Measurements from ENCODE around the gene IFNLR1. TPM values are rescaled to one million over a fixed set of nuclear protein-coding genes. Genes with fewer than 3 reads are reported as not detected.

Gene IFNLR1
- total and polyA plus RNA-seq, 3 experiments from 2014 or later = 3.1 to 6.1 (median 5.4) TPM

GRCh38 chr1:24152631-24153494 is 34.2 kb downstream of the IFNLR1 start:
- Histone ChIP-seq H3K36me3 (ENCODE audit: insufficient read depth, low read length) (no peaks in the 10 kb centered on the region), H3K27ac (ENCODE audit: low read depth, low read length) (no peak overlapping the region), H3K4me1 (ENCODE audit: insufficient read depth, low read length) (peaks cover 11% of the 10 kb centered on the region), H3K4me3 (ENCODE audit: low read length) (no peak overlapping the region), H3K9me3 (ENCODE audit: low read length) (no peaks in the 10 kb centered on the region), H3K27me3 (ENCODE audit: insufficient read depth, low read length, poor library complexity, severe bottlenecking) (peaks cover 7% of the 10 kb centered on the region)
- Mint-ChIP-seq H3K4me1 (peaks cover 9 to 16% (median 11%) of the 10 kb centered on the region in 3 donors), H3K27me3 (peaks cover 10 to 27% of the 10 kb centered on the region in 2 donors), H3K4me3 (no peak overlapping the region), H3K27ac (no peak overlapping the region), H3K36me3 (peaks cover 3 to 15% (median 7%) of the 10 kb centered on the region in 3 donors), H3K9me3 (no peaks in the 10 kb centered on the region)
- ChIA-PET CTCF (interaction anchor here (1.2 to 8.3 kb wide), 5 partner anchors 31 to 239 kb away, joined by 3 to 79 read pairs (median 34); partner anchors contain the start of gene IFNLR1), POLR2A (no interaction called here)
- no peak for DNase-seq

GRCh38 chr1:24151175-24151533 is 35.9 kb downstream of the IFNLR1 start:
- no peaks in the 10 kb centered on the region for H3K9me3 ChIP-seq (ENCODE audit: low read length)
- H3K27ac ChIP-seq (ENCODE audit: low read depth, low read length) = no peak overlapping the region
- peaks cover 1 to 3% (median 3%) of the 10 kb centered on the region in 3 donors for H3K36me3 Mint-ChIP-seq
- peaks cover 9 to 16% (median 11%) of the 10 kb centered on the region in 3 donors for H3K4me1 Mint-ChIP-seq
- H3K9me3 Mint-ChIP-seq = no peaks in the 10 kb centered on the region
- ChIA-PET CTCF (interaction anchor here (1.0 to 8.3 kb wide), 10 partner anchors 13 to 241 kb away, joined by 3 to 79 read pairs (median 5); partner anchors contain the start of gene IFNLR1), POLR2A (no interaction called here)
- H3K36me3 ChIP-seq (ENCODE audit: insufficient read depth, low read length) = no peaks in the 10 kb centered on the region
- peaks cover 10 to 35% of the 10 kb centered on the region in 2 donors for H3K27me3 Mint-ChIP-seq
- H3K27me3 ChIP-seq (ENCODE audit: insufficient read depth, low read length, poor library complexity, severe bottlenecking) = peaks cover 7% of the 10 kb centered on the region
- no peak overlapping the region for H3K27ac Mint-ChIP-seq
- peaks cover 11% of the 10 kb centered on the region for H3K4me1 ChIP-seq (ENCODE audit: insufficient read depth, low read length)
- H3K4me3 Mint-ChIP-seq = peak overlapping the region in 4 of 7 donors; percentile 60 to 73 (median 66)
- H3K4me3 ChIP-seq (ENCODE audit: low read length) = no peak overlapping the region
- DNase-seq = peak in 1 of 5 donors; percentile 17

- no peak overlapping the region for H3K27ac ChIP-seq (ENCODE audit: low read depth, low read length)
- H3K36me3 Mint-ChIP-seq = no peaks in the 10 kb centered on the region
- H3K9me3 Mint-ChIP-seq = no peaks in the 10 kb centered on the region
- H3K27me3 Mint-ChIP-seq = peaks cover 13 to 39% of the 10 kb centered on the region in 2 donors
- H3K4me1 Mint-ChIP-seq = peaks cover 9 to 16% (median 11%) of the 10 kb centered on the region in 3 donors
- ChIA-PET POLR2A (interaction anchor here (0.7 to 1.5 kb wide), 2 partner anchors 241 to 242 kb away, joined by 3 to 4 read pairs; no protein-coding TSS in a partner anchor), CTCF (interaction anchor here (0.7 to 8.3 kb wide), 23 partner anchors 9 to 458 kb away, joined by 3 to 79 read pairs (median 4); partner anchors contain the start of genes IFNLR1 and STPG1)
- peaks cover 11% of the 10 kb centered on the region for H3K4me1 ChIP-seq (ENCODE audit: insufficient read depth, low read length)
- no peaks in the 10 kb centered on the region for H3K9me3 ChIP-seq (ENCODE audit: low read length)
- H3K27ac Mint-ChIP-seq = peak overlapping the region in 3 of 8 donors; percentile 6 to 65 (median 52)
- DNase-seq = peak; percentile 69 to 89 (median 80)
- H3K4me3 ChIP-seq (ENCODE audit: low read length) = no peak overlapping the region
- H3K4me3 Mint-ChIP-seq = peak overlapping the region in 6 of 7 donors; percentile 59 to 73 (median 62)
- peaks cover 7% of the 10 kb centered on the region for H3K27me3 ChIP-seq (ENCODE audit: insufficient read depth, low read length, poor library complexity, severe bottlenecking)
- no peaks in the 10 kb centered on the region for H3K36me3 ChIP-seq (ENCODE audit: insufficient read depth, low read length)
Observed at GRCh38 chr1:24150234-24151174, 36.6 kb downstream of the IFNLR1 start.

GRCh38 chr1:24149866-24150233 is 37.2 kb downstream of the IFNLR1 start:
- ChIA-PET POLR2A (interaction anchor here (0.7 to 1.5 kb wide), 2 partner anchors 241 to 242 kb away, joined by 3 to 4 read pairs; no protein-coding TSS in a partner anchor), CTCF (interaction anchor here (0.7 to 8.3 kb wide), 21 partner anchors 8 to 459 kb away, joined by 3 to 79 read pairs (median 4); partner anchors contain the start of genes IFNLR1 and STPG1)
- Histone ChIP-seq H3K36me3 (ENCODE audit: insufficient read depth, low read length) (no peaks in the 10 kb centered on the region), H3K27ac (ENCODE audit: low read depth, low read length) (no peak overlapping the region), H3K4me1 (ENCODE audit: insufficient read depth, low read length) (peaks cover 11% of the 10 kb centered on the region), H3K4me3 (ENCODE audit: low read length) (no peak overlapping the region), H3K27me3 (ENCODE audit: insufficient read depth, low read length, poor library complexity, severe bottlenecking) (peaks cover 7% of the 10 kb centered on the region), H3K9me3 (ENCODE audit: low read length) (no peaks in the 10 kb centered on the region)
- Mint-ChIP-seq H3K27ac (no peak overlapping the region), H3K36me3 (no peaks in the 10 kb centered on the region), H3K9me3 (no peaks in the 10 kb centered on the region), H3K27me3 (peaks cover 13 to 41% of the 10 kb centered on the region in 2 donors), H3K4me1 (peaks cover 9 to 16% (median 11%) of the 10 kb centered on the region in 3 donors), H3K4me3 (peak overlapping the region in 2 of 7 donors; percentile 59 to 60)
- no peak for DNase-seq

- Mint-ChIP-seq H3K27me3 (peaks cover 20 to 46% of the 10 kb centered on the region in 2 donors), H3K4me3 (no peak overlapping the region), H3K9me3 (no peaks in the 10 kb centered on the region), H3K4me1 (peaks cover 9 to 16% (median 11%) of the 10 kb centered on the region in 3 donors), H3K27ac (no peak overlapping the region), H3K36me3 (no peaks in the 10 kb centered on the region)
- H3K27ac ChIP-seq (ENCODE audit: low read depth, low read length) = no peak overlapping the region
- H3K4me3 ChIP-seq (ENCODE audit: low read length) = no peak overlapping the region
- POLR2A ChIA-PET = no interaction called here
- no peaks in the 10 kb centered on the region for H3K9me3 ChIP-seq (ENCODE audit: low read length)
- no peak for DNase-seq
- peaks cover 11% of the 10 kb centered on the region for H3K4me1 ChIP-seq (ENCODE audit: insufficient read depth, low read length)
- no peaks in the 10 kb centered on the region for H3K36me3 ChIP-seq (ENCODE audit: insufficient read depth, low read length)
- CTCF ChIA-PET = interaction anchor here (1.3 to 8.3 kb wide), 3 partner anchors 50 to 244 kb away, joined by 4 to 79 read pairs (median 42); no protein-coding TSS in a partner anchor
- peaks cover 7% of the 10 kb centered on the region for H3K27me3 ChIP-seq (ENCODE audit: insufficient read depth, low read length, poor library complexity, severe bottlenecking)
Observed at GRCh38 chr1:24147816-24148215, 39.3 kb downstream of the IFNLR1 start.

GRCh38 chr1:24147194-24147593 is 39.9 kb downstream of the IFNLR1 start:
- no peaks in the 10 kb centered on the region for H3K9me3 Mint-ChIP-seq
- no peaks in the 10 kb centered on the region for H3K36me3 ChIP-seq (ENCODE audit: insufficient read depth, low read length)
- H3K27ac ChIP-seq (ENCODE audit: low read depth, low read length) = no peak overlapping the region
- H3K4me3 Mint-ChIP-seq = no peak overlapping the region
- no peaks in the 10 kb centered on the region for H3K36me3 Mint-ChIP-seq
- ChIA-PET CTCF (interaction anchor here (1.3 to 6.0 kb wide), 2 partner anchors 51 to 245 kb away, joined by 4 to 42 read pairs; no protein-coding TSS in a partner anchor), POLR2A (no interaction called here)
- no peak overlapping the region for H3K4me3 ChIP-seq (ENCODE audit: low read length)
- H3K4me1 ChIP-seq (ENCODE audit: insufficient read depth, low read length) = peaks cover 11% of the 10 kb centered on the region
- peaks cover 20 to 49% of the 10 kb centered on the region in 2 donors for H3K27me3 Mint-ChIP-seq
- H3K9me3 ChIP-seq (ENCODE audit: low read length) = no peaks in the 10 kb centered on the region
- peak overlapping the region in 1 of 8 donors; percentile 33 for H3K27ac Mint-ChIP-seq
- H3K27me3 ChIP-seq (ENCODE audit: insufficient read depth, low read length, poor library complexity, severe bottlenecking) = peaks cover 7% of the 10 kb centered on the region
- no peak for DNase-seq
- H3K4me1 Mint-ChIP-seq = peaks cover 9 to 16% (median 11%) of the 10 kb centered on the region in 3 donors
